ENCODE measurements around the gene PTGES3.

GRCh38 chr12:56616925-56617324, 71.2 kb downstream of the PTGES3 start:
- TF ChIP-seq CTCF (conservative IDR thresholded peaks at IDR 0.05 in 1 of 2, IDR thresholded peaks at IDR 0.05 in 1 of 2; ENCODE audit: extremely low read depth in 1 of 2, insufficient read depth in 1 of 2, low read depth in 1 of 2, low read length in 2 of 2): no peak
- TF ChIP-seq EZH2 (IDR thresholded peaks at IDR 0.05; ENCODE audit: borderline replicate concordance, low read length): no peak
